ENCODE data around the gene SLC27A4.

- TF ChIP-seq CTCF (IDR thresholded peaks at IDR 0.05) (no peak), ZFX (IDR thresholded peaks at IDR 0.05; ENCODE audit: borderline replicate concordance) (no peak)
These were observed 50.7 kb downstream of the SLC27A4 start for GRCh38 chr9:128390813-128391711.
